ENCODE data around the gene WDR46.

The WDR46 gene

DNA sequence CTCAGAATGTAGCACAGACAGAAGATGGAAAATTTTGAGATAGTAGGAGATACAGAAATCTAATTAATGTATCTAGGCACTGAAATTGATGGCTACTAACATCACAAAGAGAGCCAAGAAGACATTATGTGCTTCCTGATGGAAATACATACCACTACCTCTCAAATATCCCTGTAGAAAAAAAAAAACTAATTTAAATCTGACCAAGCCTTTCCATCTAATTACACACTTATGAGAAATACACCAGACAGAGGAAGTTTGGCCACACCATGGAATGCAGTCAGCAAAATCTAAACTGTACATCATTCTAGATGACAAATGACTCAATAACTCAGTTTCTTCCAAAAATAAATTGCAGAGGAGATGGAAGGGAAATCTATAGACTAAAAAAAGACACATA, 36.3 kb downstream of the WDR46 start:
- FAIRE-seq, result no peak

DNA sequence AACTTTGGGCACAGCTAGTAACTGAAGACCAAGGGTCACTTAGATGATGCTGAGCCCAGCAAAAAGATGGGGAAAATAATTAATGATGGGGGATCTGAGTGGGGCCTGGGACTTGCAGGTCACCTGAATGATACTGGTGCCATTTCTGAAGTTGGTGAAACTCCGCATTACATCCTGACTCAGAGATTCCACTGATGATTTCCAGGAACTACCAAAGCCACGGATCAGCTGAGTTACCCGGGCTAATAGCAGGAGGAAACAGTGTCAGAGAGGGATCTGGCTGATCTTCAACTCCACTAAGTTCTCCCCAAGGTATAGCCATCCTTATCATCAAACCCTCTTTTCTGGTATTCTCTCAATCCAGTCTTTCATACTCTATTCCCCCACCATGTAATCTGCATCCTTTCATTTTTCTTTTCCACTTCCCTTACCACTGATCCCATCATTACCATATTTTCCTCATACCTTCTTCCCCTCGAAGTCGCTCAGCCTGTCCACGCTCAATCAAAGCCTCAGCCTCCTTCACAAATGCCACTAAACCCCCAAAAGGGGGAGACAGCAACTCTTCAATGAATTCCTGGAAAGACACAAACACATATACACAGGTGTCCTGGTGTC, 37.5 kb downstream of the WDR46 start:
- FAIRE-seq, result no peak

DNA sequence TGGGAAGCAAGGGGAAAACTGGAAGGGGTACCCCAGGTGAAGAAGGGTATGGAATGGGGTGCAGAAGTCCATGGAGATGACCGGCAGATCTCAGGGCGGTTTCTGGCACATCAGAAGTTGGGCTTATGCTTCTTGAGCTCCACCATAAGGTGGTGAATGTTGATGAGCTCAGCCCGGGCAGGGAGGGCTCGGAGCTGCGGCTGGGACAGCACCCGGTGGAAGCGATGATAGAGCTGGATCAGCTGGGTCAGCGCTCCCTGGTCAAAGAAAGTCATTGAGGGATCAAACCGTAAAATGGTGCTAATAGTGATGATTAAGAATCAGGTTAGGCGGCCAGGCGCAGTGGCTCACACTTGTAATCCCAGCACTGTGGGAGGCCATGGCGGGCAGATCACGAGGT, 38.3 kb downstream of the WDR46 start:
- no peak for FAIRE-seq

DNA sequence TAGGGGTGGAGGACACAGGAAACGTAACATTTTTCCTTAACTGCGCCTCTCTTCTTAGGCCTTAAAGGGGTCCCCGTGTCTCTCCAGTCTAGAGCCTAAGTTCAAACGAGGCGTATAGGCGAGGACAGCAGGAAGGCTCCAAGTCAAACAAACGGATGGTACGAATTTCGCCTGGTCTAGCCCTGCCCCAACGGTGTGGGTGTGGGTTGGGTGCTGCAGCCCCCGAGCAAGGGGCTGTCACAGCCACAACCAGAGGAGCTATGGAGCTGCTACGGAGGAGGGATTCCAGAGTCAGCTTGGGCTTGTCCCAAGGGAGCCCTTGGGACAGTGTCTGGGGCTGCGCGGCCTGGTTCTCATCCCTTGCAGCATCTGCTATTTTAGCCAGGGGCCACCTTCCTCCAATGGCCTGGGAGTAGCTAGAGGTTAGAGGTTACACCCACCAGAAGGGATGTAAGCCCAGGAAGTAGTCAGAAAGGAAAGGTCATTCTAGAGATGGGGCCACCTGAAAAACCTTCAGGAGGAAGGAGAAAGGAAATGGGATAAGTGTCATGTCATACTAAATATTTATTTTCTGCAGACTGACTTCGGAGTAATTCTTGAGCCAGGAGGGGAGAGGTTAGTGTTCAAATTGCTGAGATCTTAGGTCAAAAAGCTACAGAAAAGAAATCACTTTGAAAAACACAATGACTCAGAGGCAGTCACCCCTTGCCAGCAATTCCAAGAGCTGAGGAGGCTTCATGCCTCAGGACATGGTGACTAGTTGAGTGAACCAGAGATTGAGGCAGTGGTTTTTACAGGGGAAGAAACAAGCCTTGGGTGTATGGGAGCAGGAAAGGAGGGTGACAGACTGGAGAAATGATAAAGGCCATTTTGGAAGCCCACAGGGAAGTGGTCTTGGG, 39.1 kb downstream of the WDR46 start:
- FAIRE-seq, result no peak

DNA sequence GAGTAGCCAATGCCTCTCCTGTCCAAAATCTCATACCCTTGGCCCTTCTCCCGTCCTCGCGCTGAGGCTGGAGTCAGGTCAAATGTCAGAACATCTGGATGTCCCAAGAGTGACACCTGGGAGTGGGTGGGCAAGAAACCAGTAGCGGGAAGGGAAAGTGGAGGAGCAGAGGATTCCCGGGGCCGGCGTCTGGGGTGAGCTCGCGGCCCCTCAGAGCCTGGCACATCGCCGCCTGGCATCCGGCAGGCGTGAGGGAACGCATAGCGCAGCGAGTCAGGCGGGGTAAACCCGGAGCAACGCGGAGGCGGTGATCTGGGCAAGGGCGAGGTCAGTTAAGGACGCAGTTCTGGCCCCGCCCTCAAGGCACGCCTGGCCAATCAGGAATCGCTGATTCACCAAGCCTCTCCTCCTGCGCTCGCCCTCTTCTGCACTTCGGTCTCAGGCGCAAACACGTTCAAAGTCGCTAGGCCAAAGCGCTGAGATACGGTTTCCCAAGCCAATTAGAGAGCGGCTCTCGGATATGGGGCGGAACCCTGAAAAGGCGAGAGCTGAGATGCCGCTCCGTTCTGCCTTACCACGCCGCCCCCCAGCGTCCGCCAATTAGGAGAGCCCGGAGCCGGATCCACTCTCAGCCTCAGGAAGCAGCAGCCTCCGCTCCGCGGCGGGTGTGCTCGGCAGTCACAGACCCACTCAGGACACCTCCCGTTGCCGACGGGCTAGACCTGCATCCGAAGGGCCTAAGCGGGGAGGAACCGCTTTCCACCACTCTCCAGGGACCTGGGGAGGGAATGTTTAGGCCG, 39.9 kb downstream of the WDR46 start:
- FAIRE-seq, result peak; percentile 97

DNA sequence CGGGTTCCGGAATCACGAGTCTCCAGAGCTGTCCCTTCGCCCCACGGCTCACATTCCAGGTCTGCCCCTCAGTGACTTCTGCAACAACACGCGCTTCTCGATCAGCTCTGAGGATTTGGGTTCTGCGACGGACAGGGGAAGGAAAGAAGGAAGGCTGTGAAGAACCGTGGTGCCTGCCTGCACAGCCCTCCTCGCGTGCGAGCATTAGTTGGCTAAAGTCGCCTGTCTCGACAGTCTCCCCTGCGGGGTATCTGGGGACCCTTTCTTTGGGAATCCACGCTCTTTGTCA, 40.5 kb downstream of the WDR46 start:
- FAIRE-seq, result no peak

DNA sequence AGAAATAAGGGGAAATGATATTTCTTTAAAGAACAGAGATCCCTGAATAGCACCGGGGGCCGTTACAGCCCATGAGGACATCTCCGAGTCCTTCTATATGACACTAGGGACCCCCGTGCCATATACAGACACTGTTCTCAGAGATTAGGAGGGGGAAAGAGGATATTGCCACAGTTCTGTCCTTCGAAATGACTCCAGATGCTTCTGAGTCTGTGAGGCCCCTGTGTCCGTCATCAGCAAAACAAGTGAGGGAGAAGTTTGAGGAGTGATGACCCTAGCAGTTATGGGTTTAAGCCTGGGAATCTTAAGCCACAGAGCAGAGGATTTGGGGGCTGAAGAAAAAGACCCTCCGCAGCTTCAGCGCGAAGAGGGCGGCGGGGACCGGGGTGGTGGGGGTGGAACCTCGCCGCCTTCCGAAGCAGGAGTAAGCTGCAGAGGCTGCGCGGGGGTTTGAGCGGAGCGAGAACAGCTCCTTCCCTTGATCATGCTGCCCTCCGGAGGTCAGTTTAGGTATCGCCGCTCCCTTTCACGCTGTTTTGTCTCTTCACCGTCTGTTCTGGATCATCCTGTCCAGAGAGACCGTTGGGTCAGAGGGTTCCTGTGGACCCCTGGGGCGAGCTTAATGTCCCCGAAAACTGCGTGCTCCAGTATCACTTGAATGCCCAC, 40.9 kb downstream of the WDR46 start:
- no peak for FAIRE-seq

DNA sequence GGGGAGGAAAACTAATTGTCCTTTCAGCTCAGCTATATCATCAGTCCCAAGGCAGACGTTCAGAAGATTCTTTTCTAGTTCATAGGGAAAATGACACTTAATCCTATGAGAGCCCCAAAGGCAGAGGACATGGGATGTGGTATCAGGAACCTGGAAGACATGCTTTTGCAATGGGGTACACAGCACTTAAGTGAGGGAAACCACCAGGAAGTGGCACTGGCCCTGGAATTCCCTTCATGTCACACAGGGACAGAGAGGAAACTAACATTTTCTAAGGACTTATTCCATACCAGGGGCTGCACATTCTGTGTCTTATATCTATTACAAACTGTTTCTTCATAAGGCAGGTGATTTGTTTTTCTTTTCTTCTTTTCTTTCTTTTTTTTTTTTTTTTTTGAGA, 45.6 kb downstream of the WDR46 start:
- no peak for FAIRE-seq

DNA sequence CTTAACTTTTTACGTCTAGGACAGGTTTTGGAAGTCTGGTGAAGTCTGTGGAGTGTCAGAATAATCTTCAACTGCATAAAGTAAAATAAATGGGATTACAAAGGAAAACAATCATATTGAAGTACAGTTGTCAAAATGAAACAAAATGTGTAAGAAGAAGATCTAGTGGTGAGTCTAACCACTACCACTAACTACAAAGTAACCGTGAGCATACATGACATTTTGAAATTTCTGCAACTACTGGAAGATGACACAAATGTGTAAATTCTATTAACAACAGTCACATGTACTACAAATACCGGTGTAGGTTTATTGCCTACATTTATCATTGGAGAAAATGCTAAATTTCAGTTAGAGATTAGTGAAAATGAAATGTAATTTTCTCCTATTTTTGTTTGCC, 47.1 kb downstream of the WDR46 start:
- FAIRE-seq, result no peak

DNA sequence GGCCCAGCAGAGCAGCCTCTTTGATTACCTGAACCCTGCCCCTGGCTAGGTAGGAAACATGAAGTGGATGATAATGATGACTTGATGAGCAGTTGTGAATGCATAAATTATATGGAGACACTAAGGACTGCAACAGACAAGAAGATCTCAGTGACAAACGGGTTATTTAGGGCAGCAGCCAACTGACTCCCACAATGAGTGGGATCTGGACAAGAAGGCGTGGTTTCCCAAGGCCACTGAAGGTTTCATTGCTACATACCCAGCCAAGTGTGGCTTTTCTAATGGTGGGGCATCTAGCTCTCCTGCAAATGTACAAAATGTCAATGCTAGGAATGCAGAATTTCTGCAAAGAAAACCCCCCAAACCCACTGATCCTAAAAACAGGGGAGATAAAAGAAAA, 51.3 kb downstream of the WDR46 start:
- FAIRE-seq, result no peak

DNA sequence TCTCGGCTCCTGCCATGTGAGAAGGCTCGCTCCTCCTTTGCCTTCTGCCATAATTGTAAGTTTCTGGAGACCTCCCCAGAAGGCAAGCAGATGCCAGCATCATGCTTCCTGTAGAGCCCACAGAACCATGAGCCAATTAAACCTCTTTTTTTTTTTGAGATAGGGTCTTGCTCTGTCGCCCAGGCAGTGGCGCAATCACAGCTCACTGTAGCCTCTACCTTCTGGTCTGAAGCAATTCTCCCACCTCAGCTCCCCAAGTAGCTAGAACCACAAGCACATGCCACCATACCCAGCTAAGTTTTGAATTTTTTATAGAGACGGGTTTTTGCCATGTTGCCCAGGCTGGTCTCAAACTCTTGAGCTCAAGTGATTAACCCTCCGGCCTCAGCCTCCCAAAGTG, 52.2 kb downstream of the WDR46 start:
- no peak for FAIRE-seq

DNA sequence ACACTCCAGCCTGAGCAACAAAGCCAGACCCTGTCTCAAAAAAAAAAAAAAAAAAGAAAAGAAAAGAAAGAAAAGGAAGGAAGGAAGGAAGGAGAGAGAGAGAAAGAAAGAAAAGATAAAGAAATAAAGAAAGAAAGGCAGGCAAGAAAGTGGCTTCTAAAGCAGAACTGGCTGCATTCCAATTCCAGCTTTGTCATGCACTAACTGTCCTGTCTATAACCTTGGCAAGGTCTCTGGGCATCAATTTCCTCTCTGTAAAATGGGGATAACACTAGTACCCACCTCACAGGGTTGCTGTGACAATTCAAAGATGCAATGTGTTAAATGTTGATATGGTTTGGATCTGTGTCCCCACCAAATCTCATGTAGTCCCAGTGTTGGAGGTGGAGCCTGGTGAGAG, 52.7 kb downstream of the WDR46 start:
- FAIRE-seq, result no peak

DNA sequence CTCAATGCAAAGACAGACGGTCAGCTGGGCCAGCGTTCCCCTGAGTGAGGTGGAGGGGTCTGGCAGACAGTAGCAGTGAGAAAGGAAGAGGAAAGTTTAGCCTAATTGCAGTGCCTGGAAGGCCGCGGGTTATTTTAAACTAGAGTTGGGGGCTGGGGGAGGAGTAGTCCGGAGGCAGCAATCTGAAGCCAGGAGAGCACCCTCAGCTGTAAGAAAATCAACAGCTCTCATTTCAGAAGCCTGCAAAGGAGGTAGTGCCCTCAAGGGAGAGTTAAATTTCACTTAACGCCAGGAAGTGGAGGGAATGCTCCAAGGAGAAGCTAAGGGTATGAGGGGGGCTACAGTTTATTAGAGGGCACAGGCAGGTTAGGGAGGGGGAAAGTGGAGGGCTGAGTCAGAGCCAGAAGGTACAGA, 53.8 kb downstream of the WDR46 start:
- no peak for FAIRE-seq
